GM12878 (cell line): ENCODE measurements around the gene DAPK3. TPM values are rescaled to one million over a fixed set of nuclear protein-coding genes. Genes with fewer than 3 reads are reported as not detected.

ENCODE experiments used
- ATAC-seq: fragments of 200-7000 bp; cut with Tn5 transposase; 3 replicates; pipeline ENCODE4 v1.9.1; 2020; ENCODE audit warnings: mild to moderate bottlenecking, moderate library complexity
- BruUV-seq: library from RNA; stranded (reverse); fragments of 400-500 nt; replicated peaks from 2 replicates; lab custom pipeline; 2021; lab: Mats Ljungman, UMichigan
- CTCF ChIA-PET: fragments of 300-600 bp; sonication (Branson Sonifier 250); formaldehyde crosslinking; extraction: SDS; loops from one replicate; lab custom pipeline; 2021; ENCODE audit warnings: inconsistent platforms; lab: Yijun Ruan, JAX
- POLR2A ChIA-PET: fragments of 350-600 bp; formaldehyde crosslinking; extraction: SDS; loops from one replicate; lab custom pipeline; 2021; ENCODE audit warnings: inconsistent platforms; lab: Charles Lee
- RAD21 ChIA-PET: fragments of 300-600 bp; sonication (Branson Sonifier 250); formaldehyde crosslinking; loops from one replicate; lab custom pipeline; 2023; ENCODE audit warnings: antibody characterized with exemption; ENCODE audit not compliant: unreplicated experiment; lab: Charles Lee
- SMC1A ChIA-PET: fragments of 300-600 bp; sonication (Branson Sonifier 250); formaldehyde crosslinking; loops from one replicate; lab custom pipeline; 2023; ENCODE audit not compliant: unreplicated experiment, uncharacterized antibody; lab: Charles Lee
- DNase-seq: peaks from one replicate; pipeline ENCODE4 v3.0.0-alpha.2; 2011; ENCODE audit warnings: low read depth, low spot score
- FAIRE-seq: peaks from 3 replicates; lab custom pipeline; 2011; peaks lifted over from hg19 to GRCh38; lab: Jason Lieb, UNC
- H2AFZ ChIP-seq: 2 replicates; pipeline ENCODE4 v1.6.0; 2011; ENCODE audit warnings: low read depth, low read length, control low read depth; ENCODE audit not compliant: control insufficient read depth
- H3K27ac ChIP-seq: 2 replicates; pipeline ENCODE4 v1.5.1; 2011; ENCODE audit warnings: control low read depth; ENCODE audit not compliant: control insufficient read depth, insufficient read depth
- H3K27me3 ChIP-seq, 2 experiments: replicated peaks in 1 of 2; 2 replicates each; pipeline versions ENCODE4 v1.6.0 to v1.6.1; 2011; ENCODE audit warnings: low read length in 1 of 2; ENCODE audit not compliant: control insufficient read depth in 2 of 2, insufficient read depth in 2 of 2
- H3K36me3 ChIP-seq, 2 experiments: 2 replicates each; pipeline ENCODE4 v1.5.1; 2011; ENCODE audit warnings: low read length in 1 of 2; ENCODE audit not compliant: control insufficient read depth in 2 of 2, insufficient read depth in 2 of 2
- H3K4me1 ChIP-seq: 2 replicates; pipeline ENCODE4 v1.6.1; 2011; ENCODE audit warnings: mild to moderate bottlenecking, low read length, moderate library complexity, mixed read lengths; ENCODE audit not compliant: control insufficient read depth, insufficient read depth
- H3K4me2 ChIP-seq: 2 replicates; pipeline ENCODE4 v1.6.0; 2011; ENCODE audit warnings: control low read depth; ENCODE audit not compliant: control insufficient read depth, insufficient read depth
- H3K4me3 ChIP-seq: fragments of 200-600 bp; sonication (generic); 2 replicates; pipeline ENCODE4 v1.5.1; 2016
- H3K79me2 ChIP-seq: 2 replicates; pipeline ENCODE4 v1.6.0; 2011; ENCODE audit warnings: low read length; ENCODE audit not compliant: control insufficient read depth, insufficient read depth
- H3K9ac ChIP-seq: 2 replicates; pipeline ENCODE4 v1.8.0; 2011; ENCODE audit warnings: low read length, control low read depth, mixed read lengths; ENCODE audit not compliant: control insufficient read depth, insufficient read depth
- H3K9me3 ChIP-seq: replicated peaks from 3 replicates; pipeline ENCODE4 v1.5.1; 2011; ENCODE audit warnings: mild to moderate bottlenecking, low read length; ENCODE audit not compliant: control insufficient read depth, insufficient read depth
- H4K20me1 ChIP-seq: 2 replicates; pipeline ENCODE4 v1.6.0; 2011; ENCODE audit not compliant: control insufficient read depth, insufficient read depth
- BCLAF1 ChIP-seq: fragments of 450-650 bp; IDR thresholded peaks from 2 replicates; pipeline ENCODE4 v1.6.1; 2017; ENCODE audit warnings: antibody characterized with exemption, mild to moderate bottlenecking, moderate library complexity
- CEBPB ChIP-seq, 2 experiments: fragments of 150-350 bp in 1 of 2; IDR thresholded peaks; 2 replicates each; pipeline ENCODE4 v1.6.1; 2012 to 2014; ENCODE audit warnings: low read depth in 2 of 2, low read length in 2 of 2, borderline replicate concordance in 1 of 2, inconsistent platforms in 1 of 2
- MTA3 ChIP-seq: IDR thresholded peaks from 2 replicates; pipeline ENCODE4 v1.6.1; 2012; ENCODE audit warnings: low read length, inconsistent platforms, borderline replicate concordance
- NFXL1 ChIP-seq: fragments of 450-650 bp; IDR thresholded peaks from 2 replicates; pipeline ENCODE4 v1.6.1; 2017; ENCODE audit warnings: antibody characterized with exemption, mild to moderate bottlenecking, borderline replicate concordance
- NFYB ChIP-seq: IDR thresholded peaks from 2 replicates; pipeline ENCODE4 v1.6.1; 2011; ENCODE audit warnings: low read depth, mild to moderate bottlenecking, low read length, improper control_type of control experiment, moderate library complexity; ENCODE audit not compliant: insufficient read depth
- POLR2A ChIP-seq: IDR thresholded peaks from 2 replicates; pipeline ENCODE4 v1.6.1; 2011; ENCODE audit warnings: low read depth, mild to moderate bottlenecking, low read length
- SMAD1 ChIP-seq: fragments of 450-650 bp; IDR thresholded peaks from 2 replicates; pipeline ENCODE4 v1.6.1; 2018; ENCODE audit warnings: mild to moderate bottlenecking, low read depth; ENCODE audit not compliant: partially characterized antibody
- ZBTB40 ChIP-seq: fragments of 450-650 bp; IDR thresholded peaks from 2 replicates; pipeline ENCODE4 v1.6.1; 2016; ENCODE audit warnings: mild to moderate bottlenecking, moderate library complexity, borderline replicate concordance
- WGBS: methylation state at CpG from one replicate; pipeline ENCODE4 v1.1.6; 2016; ENCODE audit warnings: low lambda C conversion rate; ENCODE audit not compliant: insufficient replicate concordance, insufficient coverage; ENCODE audit errors: missing lambda C conversion rate; 5-methylcytosine and 5-hydroxymethylcytosine counted together
- in situ Hi-C: fragments of 300-500 bp; cut with MboI; formaldehyde crosslinking; loops from 9 replicates; pipeline ENCODE4 v1.14.3; 2018; ENCODE audit warnings: mixed read lengths
- intact Hi-C: fragments of 100-400 bp; cut with micrococcal nuclease; formaldehyde crosslinking; loops from one replicate; pipeline ENCODE4 v1.14.2; 2022; ENCODE audit not compliant: unreplicated experiment
- polyA plus RNA-seq, 11 experiments: library from polyadenylated mRNA; depleted of rRNA in 4 of 11; unstranded in 6 of 11; stranded (reverse) in 5 of 11; fragments of >200 nt; fragmentation: Nextera tagmentation in 4 of 11; fragmentation: Illumina TruSeq in 1 of 11; extraction: Ambion mirVana in 4 of 11; extraction: Trizol in 1 of 11; gene quantifications; 1 replicate in 1 of 11; 2 replicates in 10 of 11; pipeline versions ENCODE4 v1.2.1 to v1.2.3, GENCODE V29; 2011 to 2016; ENCODE audit warnings: inconsistent platforms in 2 of 11, missing spikeins in 2 of 11, low read depth in 1 of 11
- total RNA-seq, 4 experiments: library from RNA; depleted of rRNA in 3 of 4; stranded (reverse); fragments of >200 nt in 3 of 4; fragmentation: Illumina TruSeq in 1 of 4; extraction: Trizol in 1 of 4; gene quantifications; 2 replicates each; pipeline versions ENCODE4 v1.2.1 to v1.2.3, GENCODE V29; 2013 to 2021
- TF ChIP-seq, protein P1 (sequence below): IDR thresholded peaks from 2 replicates; pipeline ENCODE4 v1.6.1; 2012; ENCODE audit warnings: improper control_type of control experiment, low read depth, low read length; ENCODE audit not compliant: insufficient replicate concordance

Gene DAPK3
- total and polyA plus RNA-seq, 10 of the 15 experiments (the other 5 are each of a cell fraction or from before 2014, with no cell fraction given), result 0.13 to 46.4 (median 24.8) TPM

DNA sequence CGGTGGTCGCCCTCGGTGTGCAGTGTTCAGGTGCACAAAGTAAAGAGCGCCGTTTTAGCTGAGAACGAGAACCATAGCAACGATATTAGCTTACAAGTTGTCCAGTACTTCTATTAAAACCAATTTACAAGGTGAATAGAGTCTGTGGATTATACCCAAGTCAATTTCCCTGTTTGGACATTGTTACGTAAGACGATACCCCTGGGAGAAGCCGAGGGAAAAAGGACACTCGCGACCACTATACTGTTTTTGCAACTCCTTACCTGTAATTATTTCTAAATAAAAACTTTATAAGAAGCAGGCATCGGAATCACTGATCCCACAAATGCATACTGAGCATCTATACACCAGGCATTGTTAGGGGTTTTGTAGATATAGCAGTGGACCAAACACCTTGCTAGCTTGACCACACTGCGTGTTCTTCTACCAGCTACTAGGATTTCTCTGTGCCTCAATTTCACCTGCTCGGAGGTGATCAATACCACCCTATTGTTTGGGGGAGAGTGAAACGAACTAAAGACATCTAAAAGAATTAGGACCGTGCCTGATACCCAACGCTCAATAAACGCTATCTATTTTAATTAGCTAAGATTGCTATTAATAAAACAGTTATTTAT lies 14.9 kb upstream of the DAPK3 start:
- DNase-seq, result no peak
- TF ChIP-seq NFXL1 (no peak), POLR2A (no peak), SMAD1 (peak; percentile 9), MTA3 (0 out of 2 replicates have a peak, but pooled peaks have one; percentile 34), ZBTB40 (peak; percentile 77), CEBPB (IDR thresholded peaks at IDR 0.05; ENCODE audit: borderline replicate concordance in 1 of 2, low read depth in 2 of 2, low read length in 2 of 2) (no peak), NFYB (no peak), BCLAF1 (no peak)
- TF ChIP-seq, protein P1, sequence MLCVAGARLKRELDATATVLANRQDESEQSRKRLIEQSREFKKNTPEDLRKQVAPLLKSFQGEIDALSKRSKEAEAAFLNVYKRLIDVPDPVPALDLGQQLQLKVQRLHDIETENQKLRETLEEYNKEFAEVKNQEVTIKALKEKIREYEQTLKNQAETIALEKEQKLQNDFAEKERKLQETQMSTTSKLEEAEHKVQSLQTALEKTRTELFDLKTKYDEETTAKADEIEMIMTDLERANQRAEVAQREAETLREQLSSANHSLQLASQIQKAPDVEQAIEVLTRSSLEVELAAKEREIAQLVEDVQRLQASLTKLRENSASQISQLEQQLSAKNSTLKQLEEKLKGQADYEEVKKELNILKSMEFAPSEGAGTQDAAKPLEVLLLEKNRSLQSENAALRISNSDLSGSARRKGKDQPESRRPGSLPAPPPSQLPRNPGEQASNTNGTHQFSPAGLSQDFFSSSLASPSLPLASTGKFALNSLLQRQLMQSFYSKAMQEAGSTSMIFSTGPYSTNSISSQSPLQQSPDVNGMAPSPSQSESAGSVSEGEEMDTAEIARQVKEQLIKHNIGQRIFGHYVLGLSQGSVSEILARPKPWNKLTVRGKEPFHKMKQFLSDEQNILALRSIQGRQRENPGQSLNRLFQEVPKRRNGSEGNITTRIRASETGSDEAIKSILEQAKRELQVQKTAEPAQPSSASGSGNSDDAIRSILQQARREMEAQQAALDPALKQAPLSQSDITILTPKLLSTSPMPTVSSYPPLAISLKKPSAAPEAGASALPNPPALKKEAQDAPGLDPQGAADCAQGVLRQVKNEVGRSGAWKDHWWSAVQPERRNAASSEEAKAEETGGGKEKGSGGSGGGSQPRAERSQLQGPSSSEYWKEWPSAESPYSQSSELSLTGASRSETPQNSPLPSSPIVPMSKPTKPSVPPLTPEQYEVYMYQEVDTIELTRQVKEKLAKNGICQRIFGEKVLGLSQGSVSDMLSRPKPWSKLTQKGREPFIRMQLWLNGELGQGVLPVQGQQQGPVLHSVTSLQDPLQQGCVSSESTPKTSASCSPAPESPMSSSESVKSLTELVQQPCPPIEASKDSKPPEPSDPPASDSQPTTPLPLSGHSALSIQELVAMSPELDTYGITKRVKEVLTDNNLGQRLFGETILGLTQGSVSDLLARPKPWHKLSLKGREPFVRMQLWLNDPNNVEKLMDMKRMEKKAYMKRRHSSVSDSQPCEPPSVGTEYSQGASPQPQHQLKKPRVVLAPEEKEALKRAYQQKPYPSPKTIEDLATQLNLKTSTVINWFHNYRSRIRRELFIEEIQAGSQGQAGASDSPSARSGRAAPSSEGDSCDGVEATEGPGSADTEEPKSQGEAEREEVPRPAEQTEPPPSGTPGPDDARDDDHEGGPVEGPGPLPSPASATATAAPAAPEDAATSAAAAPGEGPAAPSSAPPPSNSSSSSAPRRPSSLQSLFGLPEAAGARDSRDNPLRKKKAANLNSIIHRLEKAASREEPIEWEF, result no peak
- Histone ChIP-seq H3K27ac (peak overlapping the region; percentile 64), H3K36me3 (peaks cover 31 to 34% of the 10 kb centered on the region in 2 experiments), H3K4me3 (peak overlapping the region; percentile 97), H4K20me1 (peaks cover 30% of the 10 kb centered on the region), H3K9ac (peak overlapping the region; percentile 60; the same call in 1 of the 2 replicates), H3K9me3 (no peaks in the 10 kb centered on the region), H2AFZ (peak overlapping the region; percentile 76), H3K4me1 (peaks cover 21% of the 10 kb centered on the region), H3K79me2 (peaks cover 47% of the 10 kb centered on the region), H3K4me2 (peak overlapping the region; percentile 99), H3K27me3 (no peaks in the 10 kb centered on the region)
- ChIA-PET POLR2A (interaction anchor here (0.5 to 1.8 kb wide), 16 partner anchors 10 to 1747 kb away, joined by 3 to 12 read pairs (median 4); partner anchors contain the start of genes CREB3L3, DAPK3 and PIAS4), CTCF (interaction anchor here (0.6 to 2.1 kb wide), 24 partner anchors 15 to 501 kb away, joined by 3 to 38 read pairs (median 5); partner anchors contain the start of genes CREB3L3, DAPK3, EBI3 and MRPL54), RAD21 (interaction anchor here (0.8 to 1.6 kb wide), 12 partner anchors 9 to 416 kb away, joined by 3 to 13 read pairs (median 4); partner anchors contain the start of genes CHAF1A, DAPK3 and PIAS4), SMC1A (interaction anchor here (0.7 to 1.8 kb wide), 17 partner anchors 11 to 247 kb away, joined by 3 to 9 read pairs (median 5); partner anchors contain the start of genes APBA3 and DAPK3)
- FAIRE-seq, result no peak
- BruUV-seq, result no TSS peak
- WGBS, result 3% methylated on average over 19 of the region's 19 CpGs
- intact Hi-C loops (loop anchor here (1.0 to 5.0 kb wide), 7 partner anchors 82 to 417 kb away; partner anchors contain the start of genes CHAF1A, MAP2K2, SH3GL1 and ZBTB7A), in situ Hi-C loops (loop anchor here (5.0 kb wide), 1 partner anchor 197 kb away; the partner anchor contains the start of genes ANKRD24 and SIRT6)
- ATAC-seq, result no peak
